NCI-H526 treated with DMSO at 0.1 percent for 48 hours (cell line): ENCODE measurements around the gene COX6B1.
A peak's percentile ranks its signal among the peaks of the same experiment; 100 is the strongest.
"Not testable (repeated sequence)": the region's sequence is repeated elsewhere in the genome, so short reads cannot be mapped to it uniquely, and the experiment has no call there.

ENCODE experiments used
- DNase-seq: peaks from one replicate; lab custom pipeline; 2025; lab: John Stamatoyannopoulos, UW

Gene COX6B1

GRCh38 chr19:35648017-35648961 lies at the start of gene COX6B1:
Gene COX6B1 (plus strand): TSS chr19:35648323. CDS start chr19:35651244, 2,921 bp downstream.
- DNase-seq: peak; percentile 99

- DNase-seq: no peak
These were observed 46.2 kb upstream of the COX6B1 start for GRCh38 chr19:35601971-35602370.

- DNase-seq: not testable (repeated sequence)
These were observed 43.7 kb upstream of the COX6B1 start for GRCh38 chr19:35604436-35604835.

GRCh38 chr19:35607170-35607569 lies 41.0 kb upstream of the COX6B1 start:
- DNase-seq: not testable (repeated sequence)

GRCh38 chr19:35607661-35608060 lies 40.5 kb upstream of the COX6B1 start:
- DNase-seq: no peak

- no peak for DNase-seq
These were observed 39.9 kb upstream of the COX6B1 start for GRCh38 chr19:35608251-35608650.

GRCh38 chr19:35609851-35610353 lies 38.2 kb upstream of the COX6B1 start:
- no peak for DNase-seq

GRCh38 chr19:35612224-35612558 lies 35.9 kb upstream of the COX6B1 start:
- no peak for DNase-seq

- peak; percentile 94 for DNase-seq
These were observed 35.4 kb upstream of the COX6B1 start, which contains the start of gene HAUS5 for GRCh38 chr19:35612559-35613321. Gene HAUS5 (plus strand): TSS chr19:35612735. CDS start chr19:35612795, 60 bp downstream.

GRCh38 chr19:35613574-35613973 lies 34.5 kb upstream of the COX6B1 start:
- DNase-seq: no peak

GRCh38 chr19:35615036-35615435 lies 33.1 kb upstream of the COX6B1 start:
- no peak for DNase-seq

- no peak for DNase-seq
These were observed 29.3 kb upstream of the COX6B1 start for GRCh38 chr19:35618857-35619256.

- no peak for DNase-seq
These were observed 28.7 kb upstream of the COX6B1 start for GRCh38 chr19:35619290-35619923.

- no peak for DNase-seq
These were observed 28.1 kb upstream of the COX6B1 start for GRCh38 chr19:35620001-35620400.

GRCh38 chr19:35621708-35622107 lies 26.4 kb upstream of the COX6B1 start:
- no peak for DNase-seq

- DNase-seq: no peak
These were observed 25.4 kb upstream of the COX6B1 start for GRCh38 chr19:35622750-35623149.

- no peak for DNase-seq
These were observed 24.7 kb upstream of the COX6B1 start for GRCh38 chr19:35623327-35624010.

GRCh38 chr19:35628264-35628564 lies 19.9 kb upstream of the COX6B1 start:
- DNase-seq: no peak

GRCh38 chr19:35628565-35629331 lies 19.4 kb upstream of the COX6B1 start, which contains the start of gene RBM42:
Gene RBM42 (plus strand): TSS chr19:35629036. CDS start chr19:35629154, 118 bp downstream.
- DNase-seq: peak; percentile 97

GRCh38 chr19:35629332-35629633 lies 18.8 kb upstream of the COX6B1 start:
- no peak for DNase-seq
